Stromal cell of bone marrow (primary cell): ENCODE data around the gene TK1.
"Not testable (repeated sequence)": the region's sequence is repeated elsewhere in the genome, so short reads cannot be mapped to it uniquely, and the experiment has no call there.

ENCODE experiments used
- DNase-seq: peaks from one replicate; pipeline ENCODE4 v3.0.0-alpha.2; 2012; ENCODE audit warnings: low read depth

Gene TK1

DNA sequence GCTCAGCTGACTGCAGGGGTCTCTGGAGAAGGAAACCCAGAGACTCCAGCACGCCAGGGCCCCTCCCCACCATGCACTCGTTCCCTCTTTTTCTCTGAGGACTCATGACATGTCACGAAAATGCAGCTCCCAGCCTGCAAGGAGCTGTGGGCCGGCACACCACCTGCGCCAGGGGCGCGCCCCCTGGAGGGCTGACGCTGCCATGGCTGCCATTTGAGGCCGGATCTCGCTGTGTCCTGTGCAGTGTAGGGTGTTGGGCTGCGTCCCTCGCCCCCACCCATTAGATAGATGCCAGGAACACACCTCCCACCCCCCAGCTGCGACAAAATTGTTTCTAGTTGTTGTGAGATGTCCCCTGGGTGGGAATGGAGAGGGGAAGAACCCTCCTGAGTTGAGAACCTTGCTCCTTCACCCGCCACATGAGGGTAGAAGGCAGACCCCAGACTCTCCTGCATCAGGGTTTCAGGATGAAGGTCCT lies 10.3 kb downstream of the TK1 start:
- no peak for DNase-seq

DNA sequence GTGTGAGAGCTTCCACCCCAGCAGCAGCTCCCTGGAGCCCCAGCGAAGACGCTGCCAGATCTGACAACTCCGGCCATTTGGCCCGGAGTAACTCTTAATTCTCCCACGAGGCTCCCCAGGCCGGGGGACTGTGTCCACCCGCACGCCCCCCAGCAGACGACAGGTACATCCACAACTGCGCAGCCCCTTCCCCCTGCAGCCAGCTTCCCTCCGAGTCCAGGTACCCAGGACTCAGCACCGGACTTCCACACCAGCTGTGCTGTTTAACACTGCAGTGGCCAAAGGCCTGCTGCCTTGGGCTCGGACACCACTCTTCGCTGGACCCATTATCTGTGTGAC lies 11.2 kb downstream of the TK1 start:
- no peak for DNase-seq

DNA sequence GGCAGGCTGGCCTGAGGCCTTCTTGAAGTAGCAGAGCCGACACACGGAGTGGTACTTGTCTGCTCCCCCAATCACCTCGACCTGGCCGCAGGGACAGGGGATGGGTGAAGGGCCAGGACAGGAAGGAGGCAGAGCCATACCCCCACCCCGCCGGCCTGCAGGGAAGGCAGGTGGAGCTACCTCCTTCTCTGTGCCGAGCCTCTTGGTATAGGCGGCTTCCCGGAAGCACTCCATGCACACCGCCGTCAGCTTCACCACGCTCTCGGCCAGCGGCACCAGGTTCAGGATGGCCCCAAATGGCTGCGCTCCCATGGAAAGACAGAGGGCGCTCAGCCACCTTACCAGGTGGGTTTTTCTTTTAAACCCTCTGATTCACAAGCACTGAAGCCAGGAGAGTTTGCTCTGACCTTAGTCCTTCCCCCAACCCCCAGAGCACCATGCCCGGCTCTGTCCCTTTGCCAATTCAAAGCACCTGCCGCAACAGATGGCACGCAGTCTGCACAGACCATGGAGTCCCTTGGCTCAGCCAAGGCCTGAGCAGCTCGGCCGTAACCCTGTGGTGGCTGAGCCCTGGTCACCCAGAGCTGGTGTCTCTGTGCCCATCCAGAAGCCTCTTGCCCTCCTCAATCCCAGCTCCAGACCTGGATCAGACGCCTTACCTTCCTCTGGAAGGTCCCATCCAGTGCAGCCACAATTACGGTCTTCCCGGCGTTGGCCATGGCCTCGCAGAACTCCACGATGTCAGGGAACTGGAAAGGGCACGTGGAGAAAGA lies 11.8 kb downstream of the TK1 start:
- no peak for DNase-seq

DNA sequence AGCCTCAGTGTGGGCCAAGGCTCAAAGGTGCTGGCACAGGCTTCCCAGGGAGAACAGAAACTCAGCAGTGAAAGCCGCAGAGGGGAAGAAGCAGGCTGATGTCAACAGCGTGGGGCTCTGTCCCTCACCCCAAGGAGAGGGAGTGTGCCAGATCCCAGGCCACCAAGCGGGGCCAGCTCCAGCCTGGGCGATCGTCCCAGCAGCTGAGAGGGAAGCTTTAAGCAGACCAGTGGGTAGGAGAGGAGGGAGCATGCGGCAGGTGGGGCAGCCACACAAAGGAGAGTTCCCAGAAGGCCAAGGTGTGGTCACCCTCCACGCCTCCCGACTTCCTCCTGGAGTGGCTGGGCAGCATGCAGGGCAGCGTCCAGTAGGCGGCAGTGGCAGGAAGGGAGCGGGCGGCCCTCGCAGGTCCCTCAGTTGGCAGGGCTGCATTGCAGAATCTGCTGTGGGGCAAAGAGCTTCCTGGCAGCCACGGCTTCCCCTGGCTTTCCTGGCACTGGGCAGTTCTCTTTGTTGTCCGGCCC lies 12.4 kb downstream of the TK1 start:
- no peak for DNase-seq

DNA sequence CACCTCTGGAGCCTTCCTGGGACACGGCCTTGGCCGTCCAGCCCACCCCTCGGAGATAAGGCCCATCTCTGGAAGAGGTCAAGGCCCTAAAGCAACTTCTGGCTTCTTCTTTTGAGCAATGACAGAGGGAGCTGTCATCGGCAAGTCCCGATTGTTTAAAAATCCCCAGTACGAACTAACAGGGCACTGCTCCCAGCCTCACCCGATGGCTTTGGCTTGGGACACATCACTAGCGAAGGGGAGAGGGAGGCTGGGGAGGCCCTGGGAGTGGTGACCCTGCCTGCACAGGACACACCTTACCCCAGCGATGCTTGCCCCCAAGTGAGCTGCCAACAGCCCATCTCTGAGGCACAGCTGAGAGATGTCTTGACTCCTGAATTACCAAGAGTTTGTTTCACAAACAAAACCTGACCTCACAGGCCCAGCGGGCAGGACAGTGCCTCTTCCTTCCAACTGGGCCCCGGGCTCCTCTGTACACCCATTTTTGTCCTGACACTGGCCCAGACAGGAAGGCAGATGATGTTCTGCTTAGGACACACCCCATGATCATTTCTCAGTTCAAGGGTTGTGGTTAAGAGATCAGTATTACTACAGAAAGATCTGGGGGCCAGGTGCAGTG lies 13.6 kb downstream of the TK1 start:
- DNase-seq, result no peak

DNA sequence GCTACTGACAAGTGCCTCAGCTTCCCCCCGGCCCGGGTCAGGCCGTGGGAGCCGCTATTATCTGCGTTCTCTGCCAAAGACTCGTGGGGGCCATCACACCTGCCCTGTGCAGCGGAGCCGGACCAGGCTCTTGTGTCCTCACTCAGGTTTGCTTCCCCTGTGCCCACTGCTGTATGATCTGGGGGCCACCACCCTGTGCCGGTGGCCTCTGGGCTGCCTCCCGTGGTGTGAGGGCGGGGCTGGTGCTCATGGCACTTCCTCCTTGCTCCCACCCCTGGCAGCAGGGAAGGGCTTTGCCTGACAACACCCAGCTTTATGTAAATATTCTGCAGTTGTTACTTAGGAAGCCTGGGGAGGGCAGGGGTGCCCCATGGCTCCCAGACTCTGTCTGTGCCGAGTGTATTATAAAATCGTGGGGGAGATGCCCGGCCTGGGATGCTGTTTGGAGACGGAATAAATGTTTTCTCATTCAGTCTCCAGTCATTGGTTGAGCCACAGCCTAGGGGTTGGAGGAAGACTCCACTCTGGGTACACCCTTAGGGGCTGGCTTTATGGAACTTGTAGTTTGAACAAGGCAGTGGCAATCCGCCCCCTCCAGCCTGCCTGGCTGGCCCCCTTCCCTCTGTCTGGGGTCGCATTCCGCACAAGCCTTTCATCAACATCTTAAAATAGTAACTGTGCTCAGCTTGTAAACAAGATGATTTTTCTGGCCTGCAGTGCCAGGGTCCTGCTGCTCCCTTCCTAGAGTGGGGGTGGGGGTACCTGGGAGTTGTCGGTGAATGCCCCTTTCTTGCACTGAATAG lies 14.4 kb downstream of the TK1 start:
- DNase-seq, result no peak

DNA sequence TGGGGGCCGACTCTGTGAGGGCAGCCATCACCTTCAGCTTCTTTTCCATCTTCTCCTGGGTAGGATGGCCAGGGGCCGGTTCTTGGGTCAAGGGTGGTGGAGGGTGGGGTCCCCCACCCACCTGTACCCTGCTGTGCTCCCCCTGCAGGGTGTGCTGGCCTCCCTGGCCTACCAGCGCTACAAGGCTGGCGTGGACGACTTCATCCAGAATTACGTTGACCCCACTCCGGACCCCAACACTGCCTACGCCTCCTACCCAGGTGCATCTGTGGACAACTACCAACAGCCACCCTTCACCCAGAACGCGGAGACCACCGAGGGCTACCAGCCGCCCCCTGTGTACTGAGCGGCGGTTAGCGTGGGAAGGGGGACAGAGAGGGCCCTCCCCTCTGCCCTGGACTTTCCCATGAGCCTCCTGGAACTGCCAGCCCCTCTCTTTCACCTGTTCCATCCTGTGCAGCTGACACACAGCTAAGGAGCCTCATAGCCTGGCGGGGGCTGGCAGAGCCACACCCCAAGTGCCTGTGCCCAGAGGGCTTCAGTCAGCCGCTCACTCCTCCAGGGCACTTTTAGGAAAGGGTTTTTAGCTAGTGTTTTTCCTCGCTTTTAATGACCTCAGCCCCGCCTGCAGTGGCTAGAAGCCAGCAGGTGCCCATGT lies 15.1 kb downstream of the TK1 start:
- not testable (repeated sequence) for DNase-seq

DNA sequence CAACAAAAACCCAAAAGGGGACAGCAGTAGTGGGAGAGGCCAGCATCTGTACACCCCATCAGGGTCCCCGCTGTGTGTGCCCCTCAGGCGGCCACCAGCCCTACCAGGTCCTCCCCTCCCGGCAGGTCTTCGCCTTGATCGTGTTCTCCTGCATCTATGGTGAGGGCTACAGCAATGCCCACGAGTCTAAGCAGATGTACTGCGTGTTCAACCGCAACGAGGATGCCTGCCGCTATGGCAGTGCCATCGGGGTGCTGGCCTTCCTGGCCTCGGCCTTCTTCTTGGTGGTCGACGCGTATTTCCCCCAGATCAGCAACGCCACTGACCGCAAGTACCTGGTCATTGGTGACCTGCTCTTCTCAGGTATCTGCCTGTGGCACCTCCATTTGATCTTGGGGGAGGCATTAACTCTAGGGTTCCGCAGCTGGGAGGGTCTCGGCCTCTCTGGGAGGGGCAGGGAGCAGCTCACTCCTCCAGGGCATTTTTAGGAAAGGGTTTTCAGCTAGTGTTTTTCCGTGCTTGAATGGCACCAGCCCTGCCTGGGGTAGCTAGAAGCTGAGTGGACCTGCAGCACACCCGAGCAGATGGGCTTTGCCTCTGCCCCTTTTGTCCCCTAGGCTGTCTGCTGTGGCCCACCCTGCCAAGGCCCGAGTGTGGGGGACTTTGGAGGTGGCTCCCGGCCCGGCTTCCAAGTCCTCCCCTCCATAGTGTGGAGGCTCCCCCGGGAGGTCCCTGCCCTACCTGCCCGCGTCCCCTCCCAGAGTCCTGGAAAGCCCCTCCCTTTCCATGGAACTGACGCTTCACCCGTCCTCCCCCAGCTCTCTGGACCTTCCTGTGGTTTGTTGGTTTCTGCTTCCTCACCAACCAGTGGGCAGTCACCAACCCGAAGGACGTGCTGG lies 15.9 kb downstream of the TK1 start:
- no peak for DNase-seq

DNA sequence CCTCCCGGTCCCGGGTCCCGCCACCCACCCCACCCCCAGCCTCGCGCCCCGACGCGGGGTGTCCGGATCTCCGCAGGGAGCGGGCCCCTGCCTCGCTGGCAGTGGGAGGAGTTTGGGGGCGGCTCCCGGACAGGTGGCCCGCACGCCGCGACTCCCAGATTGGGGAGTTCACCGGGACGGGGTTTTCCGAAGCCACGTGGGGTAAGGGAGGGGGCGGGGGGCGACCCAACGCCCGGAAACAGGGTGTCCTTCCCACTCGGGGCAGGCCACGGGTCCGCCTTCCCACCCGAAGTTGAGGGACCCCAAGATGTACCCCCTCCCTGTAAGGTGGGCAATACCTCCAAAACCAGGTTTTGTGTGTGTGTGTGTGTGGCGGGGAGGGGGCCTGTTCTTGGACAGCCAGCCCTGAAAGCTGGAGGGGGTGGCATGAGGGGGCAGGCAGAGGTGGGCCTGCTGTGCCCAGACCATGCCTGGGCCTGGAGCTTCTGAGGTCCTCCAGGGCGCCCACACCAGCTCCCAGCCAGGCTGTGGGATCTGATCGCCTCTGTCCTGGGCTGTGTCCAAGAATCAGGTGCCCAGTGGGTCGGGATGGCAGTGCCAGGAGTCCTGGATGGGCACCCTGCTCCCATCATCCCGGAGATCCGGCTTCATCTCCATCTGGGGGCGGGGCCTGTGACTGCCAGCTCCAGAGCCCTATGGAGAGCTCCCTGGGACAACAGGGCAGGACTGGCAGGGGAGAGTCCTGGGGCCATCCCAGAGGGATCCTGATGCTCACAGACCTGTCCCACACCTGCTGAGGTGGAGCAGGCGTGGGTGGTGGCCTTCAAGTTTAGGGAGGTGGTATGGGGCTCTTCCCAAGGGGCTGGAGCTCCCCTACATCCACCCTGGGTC lies 17.7 kb downstream of the TK1 start:
- no peak for DNase-seq

DNA sequence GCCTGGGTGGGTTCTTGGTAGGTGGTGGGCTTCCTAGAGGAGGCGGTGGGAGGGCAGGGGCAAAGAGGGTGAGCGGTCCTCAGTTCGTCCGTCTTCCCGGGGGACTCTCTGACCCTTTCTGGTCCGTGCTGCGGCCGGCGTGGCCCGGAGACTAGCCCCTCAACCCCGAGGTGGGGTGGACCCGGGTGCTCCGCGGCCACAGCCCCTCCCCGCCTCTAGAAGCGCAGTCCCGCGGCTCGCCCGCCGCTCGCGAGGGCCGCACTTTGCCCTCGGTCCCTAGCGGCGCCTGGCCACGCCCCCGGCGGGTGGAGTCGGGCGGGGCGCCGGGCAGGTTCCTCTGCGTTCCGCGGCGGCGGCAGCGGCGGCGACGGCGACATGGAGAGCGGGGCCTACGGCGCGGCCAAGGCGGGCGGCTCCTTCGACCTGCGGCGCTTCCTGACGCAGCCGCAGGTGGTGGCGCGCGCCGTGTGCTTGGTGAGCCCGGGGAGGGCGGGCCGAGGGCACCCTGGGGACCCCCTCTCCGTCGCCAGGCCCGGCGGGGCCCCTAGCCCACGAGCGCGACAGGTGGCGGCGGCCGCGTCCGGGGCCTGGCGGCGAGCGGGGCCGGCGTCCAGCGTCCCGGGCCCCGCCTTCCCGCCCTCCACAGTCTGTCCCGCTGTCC lies 18.5 kb downstream of the TK1 start, which contains the start of gene SYNGR2:
SYNGR2 (plus strand) TSS at position 340 of the 661 bp plus-strand sequence; CDS start at position 376, 36 bp downstream.
- no peak for DNase-seq

DNA sequence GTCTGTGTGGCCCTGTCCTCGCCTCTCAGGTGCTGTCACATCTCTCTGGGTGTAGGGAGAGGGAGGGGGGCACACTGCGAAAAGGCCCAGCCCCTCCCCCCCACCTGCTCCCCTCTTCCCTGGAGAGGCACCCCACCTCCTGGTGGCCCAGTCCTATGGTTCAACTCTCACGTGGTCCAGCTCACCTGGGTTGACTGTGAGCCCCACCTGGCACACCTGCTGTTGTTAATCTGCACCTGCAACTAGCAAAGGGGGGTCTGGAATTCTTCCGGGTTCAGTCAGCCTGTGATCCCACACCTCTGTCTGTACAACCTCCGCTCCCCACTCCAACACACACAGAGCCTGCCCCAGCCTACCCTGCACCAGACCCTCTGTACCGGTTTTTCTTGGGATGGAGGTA lies 20.4 kb downstream of the TK1 start:
- DNase-seq, result no peak

DNA sequence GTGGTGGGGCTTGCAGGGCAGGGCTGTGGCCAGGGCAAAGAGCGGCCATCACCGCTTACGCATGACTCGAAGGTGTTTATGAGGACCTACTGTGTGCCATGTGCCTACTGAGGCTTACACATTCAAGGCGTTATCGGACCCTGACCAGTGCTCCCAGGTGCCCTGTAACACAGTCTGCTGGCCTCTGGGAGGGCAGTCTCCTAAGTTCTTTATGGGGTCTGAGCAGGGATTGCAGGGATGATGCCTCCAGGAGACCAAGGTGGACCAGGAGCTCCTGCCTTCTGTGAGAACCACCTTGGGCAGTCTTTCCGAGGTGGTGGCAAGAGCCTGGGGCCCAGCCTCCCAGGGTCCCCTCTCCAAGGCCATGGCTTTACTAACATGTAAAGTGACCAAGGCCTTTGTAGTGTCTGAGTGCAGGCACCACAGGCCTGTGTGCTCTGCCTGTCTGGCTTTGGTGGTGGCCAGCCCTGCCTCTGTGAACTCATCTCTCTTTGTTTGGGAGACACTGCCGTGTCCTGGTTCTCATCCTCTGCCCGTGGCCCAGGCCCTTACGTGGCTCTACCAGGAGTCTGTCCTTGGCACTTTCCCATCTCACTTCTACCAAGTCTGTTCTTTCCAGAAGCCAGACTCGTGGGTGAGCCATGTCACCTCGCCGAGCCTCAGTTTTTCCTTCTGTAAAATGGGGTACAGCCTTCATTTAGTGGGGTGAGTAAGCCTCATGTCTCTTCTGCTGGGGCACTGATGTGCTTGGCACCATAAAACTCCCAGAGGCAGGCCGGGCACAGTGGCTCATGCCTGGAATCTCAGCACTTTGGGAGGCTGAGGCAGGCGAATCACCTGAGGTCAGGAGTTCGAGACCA lies 21.9 kb downstream of the TK1 start:
- DNase-seq, result no peak

DNA sequence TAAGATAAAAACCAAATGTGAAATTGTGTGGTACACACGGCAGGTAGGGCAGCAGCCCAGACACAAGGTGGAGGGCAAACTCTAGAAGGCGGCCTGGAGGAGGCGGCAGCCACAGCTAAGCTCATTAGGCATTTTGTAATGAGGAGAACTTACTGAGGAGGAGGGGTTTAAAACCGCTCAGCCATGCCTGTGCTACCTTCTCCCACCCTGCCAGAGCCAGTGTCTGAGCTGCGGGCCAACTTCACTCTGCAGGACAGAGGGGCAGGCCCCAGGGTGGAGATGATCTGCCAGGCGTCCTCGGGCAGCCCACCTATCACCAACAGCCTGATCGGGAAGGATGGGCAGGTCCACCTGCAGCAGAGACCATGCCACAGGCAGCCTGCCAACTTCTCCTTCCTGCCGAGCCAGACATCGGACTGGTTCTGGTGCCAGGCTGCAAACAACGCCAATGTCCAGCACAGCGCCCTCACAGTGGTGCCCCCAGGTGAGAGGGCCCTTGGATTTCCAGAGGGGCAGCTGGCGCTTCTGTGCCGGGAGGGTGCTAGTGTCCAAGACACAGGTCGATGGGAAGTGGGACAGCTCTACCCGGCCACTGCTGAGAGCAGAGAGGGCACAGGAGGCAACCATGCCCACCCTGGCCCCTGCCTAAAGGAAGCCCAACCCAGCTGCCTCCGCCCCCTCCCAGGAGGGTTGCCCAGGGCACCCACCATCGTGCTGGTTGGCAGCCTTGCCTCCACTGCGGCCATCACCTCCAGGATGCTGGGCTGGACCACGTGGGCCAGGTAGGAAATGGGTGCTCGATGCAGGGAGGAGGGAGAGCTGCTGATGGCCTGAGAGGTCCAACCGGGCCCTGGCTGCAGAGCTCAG lies 22.7 kb downstream of the TK1 start:
- DNase-seq, result no peak

DNA sequence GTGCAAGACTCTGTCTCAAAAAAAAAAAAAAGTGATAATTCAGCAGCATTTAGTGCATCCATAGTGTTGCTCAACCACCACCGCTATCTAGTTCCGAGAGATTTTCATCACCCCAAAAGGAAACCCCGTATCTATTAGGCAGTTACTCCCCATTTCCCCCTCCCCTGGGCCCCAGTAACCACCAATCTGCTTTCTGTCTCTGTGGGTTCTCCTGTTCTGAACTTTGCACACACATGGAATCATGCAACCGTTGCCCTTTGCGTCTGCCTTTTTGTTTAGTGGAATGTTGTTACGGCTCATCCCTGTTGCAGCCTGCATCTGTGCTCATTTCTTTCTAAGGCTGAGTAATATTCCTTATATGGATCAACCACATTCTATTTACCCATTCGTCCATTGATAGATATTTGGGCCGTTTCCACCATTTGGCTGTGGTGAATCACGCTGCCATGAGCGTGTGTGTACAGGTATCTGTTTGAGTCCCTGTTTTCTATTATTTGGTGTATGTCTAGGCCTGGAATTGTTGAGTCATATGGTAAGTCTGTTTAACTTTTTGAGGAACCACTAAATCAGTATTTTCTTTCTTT lies 27.2 kb downstream of the TK1 start:
- DNase-seq, result no peak

DNA sequence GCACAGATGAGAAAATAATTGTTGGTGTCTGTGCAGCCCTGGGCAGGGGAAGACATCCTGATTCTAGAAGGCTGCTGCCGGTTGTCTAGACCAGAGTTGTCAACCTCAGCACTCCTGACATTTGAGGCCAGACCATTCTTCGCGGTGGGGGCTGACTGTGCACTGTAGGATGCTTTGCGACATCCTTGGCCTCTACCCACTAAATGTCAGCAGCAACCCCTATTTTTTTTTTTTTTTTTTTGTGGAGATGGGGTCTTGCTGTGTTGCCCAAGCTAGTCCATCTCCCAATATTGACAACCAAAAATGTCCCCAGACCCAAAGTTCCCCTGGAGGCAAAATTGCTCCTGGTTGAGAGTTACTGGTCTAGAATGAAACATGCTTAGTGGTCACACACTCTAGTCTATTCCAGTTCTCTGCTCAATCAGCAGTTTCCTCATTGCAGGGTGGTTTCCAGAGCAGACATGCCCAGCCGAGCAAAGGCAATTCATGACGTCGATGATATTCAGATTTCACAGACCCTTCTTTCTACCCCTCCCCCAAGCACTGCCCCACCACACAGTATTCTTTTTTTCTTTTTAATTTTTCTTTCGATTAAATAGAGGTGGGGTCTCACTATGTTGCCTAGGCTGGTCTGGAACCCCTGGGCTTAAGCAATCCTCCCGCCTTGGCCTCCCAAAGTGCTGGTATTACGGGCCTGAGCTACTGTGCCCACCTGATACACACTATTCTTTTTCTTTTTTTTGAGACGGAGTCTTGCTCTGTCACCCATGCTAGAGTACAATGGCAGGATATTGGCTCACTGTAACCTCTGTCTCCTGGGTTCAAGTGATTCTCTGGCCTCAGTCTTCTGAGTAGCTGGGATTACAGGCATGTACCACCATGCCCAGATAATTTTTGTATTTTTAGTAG lies 31.7 kb downstream of the TK1 start:
- no peak for DNase-seq

DNA sequence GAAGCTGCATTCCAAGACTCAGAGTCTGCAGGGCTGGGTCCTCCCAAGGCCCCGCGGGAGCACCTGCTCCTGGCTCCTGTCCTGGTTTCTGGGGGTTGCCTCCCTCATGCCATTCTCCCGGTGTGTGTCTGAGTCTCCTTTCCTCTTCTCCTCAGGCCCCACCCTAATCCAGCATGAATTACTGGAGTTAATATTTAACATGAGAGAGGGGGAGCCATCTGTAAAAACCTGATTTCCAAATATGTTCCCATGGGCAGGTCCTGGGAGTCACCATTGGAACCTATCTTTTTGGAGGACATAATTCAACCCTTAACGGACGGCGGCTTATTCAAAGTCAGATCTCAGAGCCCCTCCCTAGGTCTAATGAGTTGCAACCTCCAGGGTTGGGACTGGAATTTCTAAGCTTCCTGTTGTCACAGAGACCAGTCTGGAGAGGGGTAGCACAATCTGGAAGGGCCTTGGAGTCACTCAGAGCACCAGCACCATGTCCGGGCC lies 35.3 kb downstream of the TK1 start:
- no peak for DNase-seq
